RPMI7951 (cell line): Measurements from ENCODE around the gene TMED1. TPM values are rescaled to one million over a fixed set of nuclear protein-coding genes. Genes with fewer than 3 reads are reported as not detected.
A peak's percentile ranks its signal among the peaks of the same experiment; 100 is the strongest.
"Not testable (repeated sequence)": the region's sequence is repeated elsewhere in the genome, so short reads cannot be mapped to it uniquely, and the experiment has no call there.

ENCODE experiments used
- DNase-seq: peaks from one replicate; pipeline ENCODE4 v3.0.0-alpha.2; 2012; ENCODE audit warnings: low read depth
- total RNA-seq: library from RNA; depleted of rRNA; stranded (reverse); fragments of >200 nt; shearing (Covaris generic); gene quantifications from 2 replicates; pipeline ENCODE4 v1.2.3, GENCODE V29; 2014; rRNA removed

The TMED1 gene, protein sequence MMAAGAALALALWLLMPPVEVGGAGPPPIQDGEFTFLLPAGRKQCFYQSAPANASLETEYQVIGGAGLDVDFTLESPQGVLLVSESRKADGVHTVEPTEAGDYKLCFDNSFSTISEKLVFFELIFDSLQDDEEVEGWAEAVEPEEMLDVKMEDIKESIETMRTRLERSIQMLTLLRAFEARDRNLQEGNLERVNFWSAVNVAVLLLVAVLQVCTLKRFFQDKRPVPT
- total RNA-seq = 39.8 and 77.3 TPM in 2 replicates

DNA sequence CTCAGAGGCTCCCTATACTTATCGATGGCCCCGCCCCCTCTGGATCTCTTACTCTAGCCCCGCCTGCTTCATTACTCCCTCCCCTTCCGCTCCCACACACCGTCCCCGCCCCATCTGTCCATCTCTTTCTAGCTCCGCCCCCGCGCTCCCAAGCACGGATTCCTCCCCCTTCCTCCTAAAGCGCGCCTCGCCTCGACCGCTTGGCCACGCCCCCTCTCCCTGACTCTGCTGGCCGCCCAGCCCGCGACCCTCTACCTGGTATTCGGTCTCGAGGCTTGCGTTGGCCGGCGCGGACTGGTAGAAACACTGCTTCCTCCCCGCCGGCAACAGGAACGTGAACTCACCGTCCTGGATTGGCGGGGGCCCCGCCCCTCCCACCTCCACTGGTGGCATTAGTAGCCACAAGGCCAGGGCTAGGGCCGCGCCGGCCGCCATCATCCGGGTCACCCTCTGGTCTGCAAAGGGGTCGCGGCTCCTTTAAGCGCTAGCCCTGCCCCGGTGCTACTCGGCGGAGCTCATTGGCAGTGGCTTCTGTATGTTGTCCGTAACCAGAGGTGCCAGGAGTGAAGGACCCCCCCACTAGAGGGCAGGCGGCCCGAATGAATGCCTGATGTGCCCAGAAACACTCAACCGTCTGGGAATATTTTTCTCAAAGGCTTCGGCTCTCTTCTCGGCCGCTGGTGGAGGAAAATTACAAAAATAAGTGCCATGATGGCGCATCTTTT lies at the start of gene TMED1:
Gene TMED1 (minus strand): TSS at position 459 of the 725 bp plus-strand sequence. CDS start 21 bp downstream, at position 438.
- peak; percentile 100 for DNase-seq

DNA sequence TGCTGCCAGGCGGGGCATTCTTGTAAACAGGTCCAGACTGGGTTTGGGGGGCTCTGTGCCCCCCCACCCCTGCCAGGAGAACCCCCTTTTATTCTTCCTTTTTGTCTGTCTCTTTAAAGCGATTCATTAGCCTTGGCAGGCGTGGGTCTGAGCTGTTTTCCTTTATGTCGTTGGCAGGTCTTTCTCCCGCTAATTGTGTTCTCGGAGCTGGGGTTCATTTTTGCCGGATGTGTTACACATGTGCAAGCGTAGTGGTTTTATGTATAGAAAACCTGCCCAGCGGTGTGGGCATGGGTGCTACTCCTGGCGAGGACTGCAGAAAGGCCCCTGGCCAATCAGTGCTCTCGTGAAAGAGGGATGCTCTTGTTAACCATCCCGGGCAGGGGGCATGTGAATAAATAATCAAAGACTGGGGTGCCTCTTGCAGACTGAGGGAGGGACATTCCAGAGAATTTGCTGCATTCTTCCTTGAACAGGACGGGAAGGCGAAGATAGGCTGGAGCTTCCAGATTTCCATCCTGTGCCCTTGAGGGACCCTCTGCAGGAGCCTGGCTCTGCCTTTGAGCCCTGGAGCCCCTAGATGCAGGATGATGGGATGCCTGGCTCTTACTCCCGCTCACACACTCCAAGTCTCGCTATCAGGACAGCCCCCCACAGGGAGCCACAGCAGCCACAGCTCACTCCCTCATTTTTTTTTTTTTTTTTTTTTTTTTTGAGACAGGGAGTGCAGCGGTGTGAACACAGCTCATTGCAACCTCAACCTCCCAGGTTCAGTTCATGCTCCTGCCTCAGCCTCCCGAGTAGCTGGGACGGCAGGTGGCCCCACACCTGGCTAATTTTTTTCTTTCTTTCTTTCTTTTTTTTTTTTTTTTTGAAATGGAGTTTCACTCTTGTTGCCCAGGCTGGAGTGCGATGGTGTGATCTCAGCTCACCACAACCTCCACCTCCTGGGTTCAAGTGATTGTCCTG lies 49.5 kb upstream of the TMED1 start:
- no peak for DNase-seq

DNA sequence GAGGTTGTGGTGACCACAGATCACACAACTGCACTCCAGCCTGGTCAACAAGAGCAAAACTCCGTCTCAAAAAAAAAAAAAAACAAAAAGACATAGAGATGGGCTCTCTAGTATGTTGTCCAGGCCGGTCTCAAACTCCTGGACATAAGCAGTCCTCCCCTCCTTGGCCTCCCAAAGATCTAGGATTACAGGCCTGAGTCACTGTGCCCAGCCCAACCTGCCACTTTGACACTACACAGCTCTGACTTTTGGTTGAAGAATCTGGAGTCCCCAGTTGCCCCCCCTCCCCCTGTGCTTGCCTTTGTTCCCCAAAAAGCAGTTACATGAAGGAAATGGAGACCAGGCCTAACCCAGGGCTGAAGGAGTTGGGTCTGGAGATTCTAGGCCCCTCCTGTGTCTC lies 48.3 kb upstream of the TMED1 start:
- peak; percentile 32 for DNase-seq

DNA sequence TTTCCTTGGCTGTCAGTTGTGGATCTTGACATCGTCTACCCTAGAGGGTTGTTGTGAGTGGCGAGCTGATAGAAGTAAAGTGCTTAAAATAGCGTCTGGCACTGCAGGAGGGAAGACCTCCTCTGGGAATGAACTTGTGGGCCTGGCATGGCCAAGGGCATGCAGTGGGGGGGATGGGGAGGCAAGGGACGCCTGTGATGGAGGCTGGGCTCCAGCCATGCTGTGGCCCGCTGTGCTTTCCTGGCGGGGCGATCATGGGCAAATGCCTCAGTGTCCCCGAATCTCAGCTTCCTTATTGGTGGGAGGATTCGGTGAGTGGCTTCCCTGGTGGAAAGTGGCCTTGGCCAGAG lies 46.1 kb upstream of the TMED1 start:
- no peak for DNase-seq

DNA sequence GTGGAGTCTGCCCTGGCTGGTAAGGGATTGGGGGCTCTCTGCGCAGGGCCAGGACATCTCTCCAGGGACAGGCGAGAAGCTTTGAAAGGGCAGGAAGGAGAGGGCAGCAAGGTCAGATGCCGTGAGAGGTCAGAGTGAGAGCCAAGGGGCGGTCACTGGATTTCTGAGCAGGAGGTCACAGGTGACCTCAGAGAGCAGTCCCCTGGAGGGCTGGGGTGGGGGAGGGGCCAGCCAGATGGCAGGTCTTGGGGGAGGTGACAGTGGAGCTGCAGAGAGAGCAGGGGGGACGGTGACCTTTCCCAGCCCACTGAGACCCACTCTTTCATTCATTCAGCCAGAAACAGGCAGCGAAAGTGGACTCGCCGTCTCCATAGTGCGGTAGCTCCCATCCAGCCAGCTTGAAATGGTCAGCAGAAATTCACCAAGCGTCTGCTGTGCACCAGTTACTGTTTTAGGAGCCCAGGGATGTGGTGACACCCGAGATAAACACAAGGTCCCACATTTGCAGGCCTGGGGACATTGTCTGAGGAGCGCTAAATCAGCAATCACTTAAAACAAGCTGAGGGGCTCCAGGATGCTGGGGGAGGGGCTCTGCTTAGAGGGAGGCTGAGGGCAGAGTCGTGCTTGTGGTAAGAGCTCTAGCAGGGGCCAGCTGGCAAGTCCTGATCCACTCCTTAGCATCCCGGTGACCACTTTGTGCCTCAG lies 45.5 kb upstream of the TMED1 start:
- DNase-seq = no peak

DNA sequence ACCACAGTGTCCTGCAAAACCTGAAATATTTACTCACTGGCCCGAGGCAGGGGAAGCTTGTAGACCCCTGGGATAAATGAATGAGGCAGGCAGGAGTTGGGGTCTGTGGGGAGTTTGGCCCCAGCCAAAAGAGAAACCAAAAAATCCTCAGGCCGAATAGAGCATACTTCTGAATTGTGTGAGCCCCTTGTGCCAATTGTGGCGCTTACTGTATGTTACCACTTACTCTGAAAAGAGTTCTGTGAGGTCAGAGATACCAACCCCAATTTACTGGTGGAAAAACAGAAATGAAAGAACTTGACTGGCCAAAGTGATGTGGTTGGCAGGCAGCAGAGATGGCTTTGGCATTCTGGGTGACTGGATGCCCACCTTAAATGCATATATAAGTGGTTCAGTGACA lies 42.2 kb upstream of the TMED1 start:
- DNase-seq = no peak

DNA sequence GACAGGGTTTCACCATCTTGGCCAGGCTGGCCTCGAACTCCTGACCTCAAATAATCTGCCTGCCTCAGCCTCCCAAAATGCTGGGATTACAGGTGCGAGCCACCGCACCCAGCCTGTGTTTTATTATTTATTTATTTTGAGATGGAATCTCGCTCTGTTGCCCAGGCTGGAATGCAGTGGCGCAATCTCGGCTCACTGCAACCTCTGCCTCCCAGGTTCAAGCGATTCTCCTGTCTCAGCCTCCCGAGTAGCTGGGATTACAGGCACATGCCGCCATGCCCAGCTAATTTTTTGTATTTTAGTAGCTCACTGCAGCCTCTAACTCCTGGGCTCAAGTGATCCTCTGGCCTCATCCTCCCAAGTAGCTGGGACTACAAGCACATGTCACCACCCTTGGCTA lies 41.6 kb upstream of the TMED1 start:
- DNase-seq = not testable (repeated sequence)

DNA sequence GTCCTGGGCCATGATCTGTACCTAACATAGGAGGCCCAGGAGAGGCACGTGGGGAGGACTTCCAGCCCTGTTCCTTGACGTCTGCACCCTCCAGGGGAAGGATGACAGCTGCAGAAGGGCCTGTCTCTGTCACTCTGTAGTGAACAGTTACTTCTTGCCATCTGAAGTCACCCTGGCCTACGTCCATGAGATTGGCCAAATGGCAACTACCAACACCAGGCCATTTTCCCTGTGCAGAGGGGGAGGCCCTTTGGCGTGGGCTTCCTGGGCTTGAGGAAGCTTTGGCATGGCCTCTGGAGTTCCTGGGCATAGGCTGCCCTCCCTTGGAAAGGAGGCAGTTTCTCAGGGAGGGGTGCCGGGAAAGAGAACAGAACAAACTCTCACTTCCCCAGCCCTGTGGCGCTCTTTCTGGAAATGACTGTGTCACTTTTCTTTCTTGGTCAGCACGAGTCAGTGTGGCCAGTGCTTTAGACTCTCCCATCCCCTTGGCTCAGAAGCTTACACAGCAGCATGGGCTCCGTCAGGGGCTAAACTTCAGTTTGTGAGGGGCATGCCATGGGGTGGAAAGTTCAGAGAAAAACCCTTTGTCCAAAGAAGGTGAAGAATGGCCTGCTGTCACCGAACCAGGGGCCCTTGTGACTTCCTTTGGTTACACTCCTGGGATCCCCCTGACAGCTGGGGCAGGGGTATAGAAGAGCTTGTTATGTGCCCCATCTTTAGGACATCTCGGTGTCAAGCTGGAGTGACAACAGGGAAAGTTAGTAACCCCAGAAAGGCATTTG lies 40.6 kb upstream of the TMED1 start:
- DNase-seq = no peak

DNA sequence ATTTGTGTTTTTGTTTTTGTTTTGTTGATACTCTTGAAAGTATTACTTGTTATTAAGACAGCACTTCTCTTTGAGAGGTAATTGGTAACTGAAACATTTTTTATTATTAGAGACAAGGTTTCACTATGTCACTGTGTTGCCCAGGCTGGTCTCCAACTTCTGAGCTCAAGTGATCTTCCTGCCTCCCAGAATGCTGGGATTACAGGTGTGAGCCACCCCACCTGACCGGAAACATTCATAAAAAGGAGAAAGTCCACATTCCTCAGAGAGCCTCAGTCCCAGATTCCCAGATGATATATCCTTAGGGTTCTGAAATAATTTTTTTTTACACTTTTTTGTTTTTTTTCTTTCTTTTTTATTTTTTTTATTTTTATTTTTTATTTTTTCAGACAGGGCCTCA lies 38.0 kb upstream of the TMED1 start:
- DNase-seq = no peak

DNA sequence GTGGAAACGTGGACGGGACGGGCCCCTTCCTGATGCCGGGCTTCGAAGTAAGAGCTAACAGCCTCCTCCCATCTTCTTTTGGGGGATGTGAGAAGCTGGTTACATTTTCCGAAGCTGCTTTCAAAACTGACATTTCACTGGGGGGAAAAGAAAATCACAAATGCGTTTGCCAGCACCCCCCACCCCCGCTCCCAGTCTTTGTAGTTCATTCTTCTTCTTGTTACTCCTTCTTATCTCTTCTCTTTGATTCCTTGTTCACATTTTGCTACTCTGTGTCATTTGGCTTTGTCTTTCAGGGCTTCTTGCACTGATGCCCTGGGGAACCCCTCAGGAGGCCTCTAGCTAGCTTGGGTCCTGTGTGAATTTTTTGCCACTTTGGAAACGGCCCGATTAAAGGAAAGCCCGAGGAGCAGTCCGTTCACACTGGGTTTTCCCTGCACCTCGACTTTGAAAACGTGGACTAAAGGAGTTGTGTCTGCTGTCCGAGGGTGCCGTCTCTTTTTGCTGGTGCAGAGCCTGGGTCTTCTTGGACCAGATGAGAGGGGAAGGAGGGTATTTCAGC lies 36.6 kb upstream of the TMED1 start:
- no peak for DNase-seq

DNA sequence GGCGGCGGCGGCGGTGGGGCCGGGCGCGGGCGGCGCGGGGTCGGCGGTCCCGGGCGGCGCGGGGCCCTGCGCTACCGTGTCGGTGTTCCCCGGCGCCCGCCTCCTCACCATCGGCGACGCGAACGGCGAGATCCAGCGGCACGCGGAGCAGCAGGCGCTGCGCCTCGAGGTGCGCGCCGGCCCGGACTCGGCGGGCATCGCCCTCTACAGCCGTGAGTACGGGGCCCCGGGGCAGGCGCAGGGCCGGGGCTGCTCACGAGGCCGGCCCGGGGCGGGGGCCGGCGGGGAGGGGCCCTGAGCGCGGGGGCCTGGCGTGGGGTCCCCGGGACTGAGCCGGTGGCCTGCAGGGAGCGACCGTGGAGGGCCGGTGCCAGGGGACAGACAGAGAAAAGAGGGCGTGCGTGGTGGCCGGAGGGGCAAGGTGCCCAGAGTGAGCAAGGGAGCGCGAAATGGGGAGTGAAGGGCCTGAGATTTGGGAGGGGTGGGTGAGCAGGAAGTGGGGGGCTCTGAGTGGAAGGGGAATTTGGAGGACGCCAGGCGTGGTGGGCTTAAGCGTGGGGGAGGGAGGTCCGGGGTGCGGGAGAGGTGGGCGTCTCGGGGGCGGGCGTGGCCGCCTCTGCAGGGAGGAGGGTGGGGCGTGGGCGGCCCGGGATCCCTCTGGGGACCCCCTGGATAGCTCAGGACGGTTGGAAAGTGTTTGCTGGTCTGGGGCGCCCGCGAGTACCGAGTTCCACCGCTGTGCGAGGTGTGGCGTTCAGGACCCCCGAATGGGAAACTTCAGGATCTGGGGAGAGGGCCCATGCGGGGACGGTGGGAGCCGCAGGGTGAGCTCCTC lies 35.9 kb upstream of the TMED1 start:
- DNase-seq = no peak

DNA sequence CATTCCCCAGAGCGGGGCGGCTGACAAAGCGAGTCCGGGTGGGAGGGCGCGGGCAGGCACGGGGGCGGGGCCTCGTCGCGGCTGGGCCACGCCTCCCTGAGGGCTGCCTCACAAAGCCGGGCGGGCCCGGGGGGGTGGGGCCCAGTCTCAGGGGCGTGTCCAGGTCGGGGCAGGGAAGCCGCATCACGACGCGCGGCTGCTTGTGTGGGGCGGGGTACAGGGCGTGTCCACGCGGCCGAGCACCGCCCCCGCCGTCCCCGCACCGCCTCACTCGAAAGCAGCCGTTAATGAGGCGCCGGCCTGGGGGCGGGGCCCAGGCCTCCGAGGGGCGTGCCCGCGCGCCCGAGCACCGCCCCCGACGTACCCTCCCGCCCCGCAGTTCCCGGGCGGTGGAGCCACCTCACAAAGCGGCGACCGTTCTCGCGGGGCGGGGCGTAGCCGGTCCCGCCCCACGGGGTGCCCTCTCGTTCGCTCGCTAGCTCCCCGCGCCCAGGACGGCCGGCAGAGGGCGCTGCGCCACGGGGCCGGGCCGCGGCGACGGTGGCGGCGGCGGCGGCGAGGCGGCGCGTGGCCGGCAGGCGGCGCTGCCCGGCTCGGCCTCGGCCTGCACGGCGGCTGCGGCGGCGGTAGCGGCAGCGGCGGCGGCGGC lies 35.1 kb upstream of the TMED1 start, which contains the start of gene CARM1:
Gene CARM1 (plus strand): TSS at position 599 of the 649 bp plus-strand sequence. CDS start 150 bp downstream, outside the sequence.
- peak; percentile 94 for DNase-seq

DNA sequence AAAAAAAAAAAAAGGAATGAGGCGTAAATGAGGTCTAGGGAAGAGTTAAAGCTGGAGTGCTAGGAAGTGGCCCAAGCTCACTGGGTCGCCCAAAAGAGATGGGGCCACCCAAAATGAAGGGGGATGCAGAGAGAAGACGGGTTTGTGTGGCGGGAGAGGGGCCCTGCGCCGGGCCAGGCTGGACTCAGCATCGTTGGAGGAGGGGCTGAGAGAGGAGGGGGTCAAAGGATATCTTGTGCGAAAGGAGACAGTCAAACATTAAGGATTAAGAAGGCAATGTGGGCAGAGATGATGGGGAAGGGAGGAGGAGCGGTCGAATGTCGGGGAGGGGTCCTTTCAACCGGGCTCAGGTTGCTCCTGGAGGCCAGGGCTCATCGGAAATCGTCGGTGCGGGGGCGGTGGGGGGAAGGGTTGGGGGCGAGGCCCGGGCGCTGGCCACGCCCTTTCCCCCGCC lies 34.5 kb upstream of the TMED1 start:
- no peak for DNase-seq

DNA sequence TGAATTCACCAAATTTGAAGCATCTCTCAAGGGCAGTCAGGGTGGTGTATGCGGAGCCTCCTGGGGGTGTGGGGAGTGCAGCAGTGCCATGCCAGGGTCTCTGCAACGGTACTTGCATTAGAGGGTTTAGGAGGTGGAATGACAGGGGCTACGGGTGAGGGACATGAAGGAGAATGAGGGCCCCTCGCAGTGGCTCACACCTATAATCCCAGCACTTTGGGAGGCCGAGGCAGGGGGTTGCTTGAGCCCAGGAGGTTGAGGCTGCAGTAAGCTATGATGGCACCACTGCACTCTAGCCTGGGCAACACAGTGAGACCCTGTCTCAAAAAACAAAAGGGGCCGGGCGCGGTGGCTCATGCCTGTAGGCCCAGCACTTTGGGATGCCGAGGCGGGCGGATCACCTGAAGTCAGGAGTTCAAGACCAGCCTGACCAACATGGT lies 33.9 kb upstream of the TMED1 start:
- DNase-seq = not testable (repeated sequence)

DNA sequence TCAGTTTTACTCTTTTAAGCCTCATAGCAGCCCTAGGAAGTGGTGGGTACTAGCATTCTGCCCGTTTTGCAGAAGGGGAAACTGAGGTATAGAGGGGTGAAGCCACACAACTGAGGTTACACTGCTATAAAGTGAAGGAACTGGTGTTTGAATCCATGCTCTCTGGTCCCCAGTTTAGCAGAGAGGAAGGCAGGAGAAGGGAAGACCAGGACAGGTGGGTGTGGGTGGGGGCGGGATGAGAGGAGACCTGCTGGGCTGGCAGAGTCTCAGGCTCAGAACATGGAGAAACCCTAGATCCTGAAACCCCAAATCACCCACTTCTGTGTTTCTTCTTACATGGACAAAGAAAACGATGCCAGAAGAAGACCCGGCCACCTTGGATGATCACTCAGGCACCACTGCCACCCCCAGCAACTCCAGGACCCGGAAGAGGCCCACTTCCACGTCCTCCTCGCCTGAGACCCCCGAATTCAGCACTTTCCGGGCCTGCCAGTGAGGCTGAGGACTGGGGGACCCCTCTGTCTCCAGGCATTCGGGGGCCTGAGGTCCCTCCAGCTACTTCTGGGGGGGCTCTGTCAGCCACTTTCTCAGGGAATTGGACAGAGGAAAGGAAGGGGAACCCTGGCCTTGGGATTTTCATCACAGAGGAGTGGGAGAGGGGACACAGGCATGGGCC lies 33.0 kb upstream of the TMED1 start:
- no peak for DNase-seq

DNA sequence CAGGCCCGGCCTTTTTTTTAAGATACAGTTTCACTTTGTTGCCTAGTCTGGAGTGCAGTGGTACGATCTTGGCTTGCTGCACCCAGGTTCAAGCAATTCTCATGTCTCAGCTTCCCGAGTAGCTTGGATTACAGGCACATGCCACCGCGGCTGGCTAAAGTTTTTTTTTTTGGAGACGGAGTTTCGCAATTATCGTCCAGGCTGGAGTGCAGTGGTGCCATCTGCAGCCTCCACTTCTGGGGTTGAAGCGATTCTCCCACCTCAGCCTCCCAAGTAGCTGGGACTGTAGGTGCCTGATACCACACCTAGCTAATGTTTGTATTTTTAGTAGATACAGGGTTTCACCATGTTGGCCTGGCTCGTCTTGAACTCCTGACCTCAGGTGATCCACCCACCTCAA lies 30.5 kb upstream of the TMED1 start:
- DNase-seq = no peak

DNA sequence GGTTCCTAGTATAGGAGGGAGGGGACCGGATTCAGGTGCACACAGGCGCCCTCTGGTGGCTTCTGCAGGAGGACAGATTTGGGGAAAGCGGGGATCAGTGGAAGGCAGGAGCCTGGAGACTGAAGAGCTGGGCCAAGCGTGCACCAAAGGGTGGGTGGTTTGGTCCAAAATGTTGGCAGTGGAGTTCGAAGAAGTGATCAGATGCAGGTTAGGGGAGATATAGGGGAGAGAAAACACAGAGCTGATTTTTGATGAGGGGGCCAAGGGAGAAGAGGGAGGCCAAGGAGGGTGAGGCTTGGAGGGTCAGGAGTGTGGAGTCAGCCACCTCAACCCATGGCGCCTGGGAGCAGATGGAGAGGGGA lies 28.5 kb upstream of the TMED1 start:
- DNase-seq = peak; percentile 73

DNA sequence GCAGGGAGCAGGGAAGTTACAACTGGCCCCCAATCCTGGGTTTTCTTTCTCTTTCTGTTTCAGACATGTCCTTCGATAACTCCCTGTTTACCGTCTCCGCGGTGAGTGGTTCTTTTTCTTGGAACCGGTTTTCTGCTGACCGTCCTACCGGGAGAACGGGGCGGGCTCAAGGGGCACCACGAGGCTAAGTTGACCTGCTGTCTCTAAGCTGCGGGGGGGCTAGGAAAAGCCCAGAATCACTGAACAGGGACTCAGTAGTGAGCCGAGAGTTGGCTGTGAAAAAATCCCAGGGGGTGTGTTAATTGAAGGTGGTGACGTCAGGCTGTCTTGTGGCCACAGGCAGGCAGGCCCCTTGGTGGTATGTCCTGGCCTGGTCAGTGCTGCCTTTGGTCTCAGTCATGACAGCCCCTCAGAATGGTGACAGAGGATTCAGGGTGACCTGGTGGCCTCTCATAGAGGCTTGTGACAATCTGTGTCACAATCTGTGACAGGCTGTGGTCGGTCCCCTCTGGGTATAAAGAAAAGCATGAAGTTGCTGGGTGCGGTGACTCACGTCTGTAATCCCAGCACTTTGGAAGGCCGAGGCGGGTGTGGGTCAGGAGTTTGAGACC lies 27.2 kb upstream of the TMED1 start:
- DNase-seq = peak; percentile 80
